ENCODE data around the gene OSBPL3. TPM values are rescaled to one million over a fixed set of nuclear protein-coding genes. Genes with fewer than 3 reads are reported as not detected.

OSBPL3 gene
- total RNA-seq, 1 experiment from 2014 or later: 16.0 TPM

- Mint-ChIP-seq H3K9me3 (peaks cover 1% of the 10 kb centered on the region), H3K4me1 (peaks cover 22% of the 10 kb centered on the region), H3K4me3 (peak overlapping the region; percentile 87), H3K27ac (no peak overlapping the region), H3K27me3 (ENCODE audit: low read depth) (peaks cover 58% of the 10 kb centered on the region), H3K36me3 (no peaks in the 10 kb centered on the region)
- CTCF ChIA-PET: interaction anchor here (1.0 to 1.3 kb wide), 3 partner anchors 33 to 57 kb away, joined by 3 to 4 read pairs (median 3); no protein-coding TSS in a partner anchor
- ATAC-seq (no peak), DNase-seq (ENCODE audit: low spot score) (no peak)
- POLR2A ChIA-PET: no interaction called here
- TF ChIP-seq TP53 (CRISPR knock-in tag; IDR thresholded peaks at IDR 0.05) (no peak), FOXP4 (CRISPR knock-in tag; IDR thresholded peaks at IDR 0.05) (no peak), PRRX2 (CRISPR knock-in tag; IDR thresholded peaks at IDR 0.05) (no peak), NFYB (CRISPR knock-in tag; conservative IDR thresholded peaks at IDR 0.05; ENCODE audit: low read depth) (no peak), ELF4 (CRISPR knock-in tag; IDR thresholded peaks at IDR 0.05; ENCODE audit: low read depth) (no peak), ZNF532 (CRISPR knock-in tag; IDR thresholded peaks at IDR 0.05; ENCODE audit: borderline replicate concordance) (no peak), NR1H2 (CRISPR knock-in tag; IDR thresholded peaks at IDR 0.05) (no peak), NR2C2 (CRISPR knock-in tag; IDR thresholded peaks at IDR 0.05) (no peak), USF1 (CRISPR knock-in tag; IDR thresholded peaks at IDR 0.05) (no peak), TEAD4 (CRISPR knock-in tag; IDR thresholded peaks at IDR 0.05) (no peak), ETV6 (CRISPR knock-in tag; IDR thresholded peaks at IDR 0.05) (no peak)
Observed at GRCh38 chr7:24755541-24756407, 224.2 kb downstream of the OSBPL3 start.

GRCh38 chr7:24754906-24755506 lies 225.0 kb downstream of the OSBPL3 start:
- Mint-ChIP-seq H3K4me1 (peaks cover 22% of the 10 kb centered on the region), H3K27ac (no peak overlapping the region), H3K36me3 (no peaks in the 10 kb centered on the region), H3K27me3 (ENCODE audit: low read depth) (peaks cover 53% of the 10 kb centered on the region), H3K9me3 (no peaks in the 10 kb centered on the region), H3K4me3 (no peak overlapping the region)
- ChIA-PET CTCF (interaction anchor here (0.7 kb wide), 1 partner anchor 9 kb away, joined by 3 read pairs; no protein-coding TSS in a partner anchor), POLR2A (no interaction called here)
- DNase-seq (ENCODE audit: low spot score) (no peak), ATAC-seq (no peak)
- no peak for TF ChIP-seq FOXK1 (CRISPR knock-in tag; IDR thresholded peaks at IDR 0.05)
- no peak for TF ChIP-seq GRHL2 (CRISPR knock-in tag; IDR thresholded peaks at IDR 0.05; ENCODE audit: insufficient replicate concordance, severe bottlenecking)
- no peak for TF ChIP-seq ATF6 (CRISPR knock-in tag; IDR thresholded peaks at IDR 0.05)
- no peak for TF ChIP-seq TP53 (CRISPR knock-in tag; IDR thresholded peaks at IDR 0.05)
- no peak for TF ChIP-seq ZNF416 (CRISPR knock-in tag; IDR thresholded peaks at IDR 0.05)
